Hepatocyte (in vitro differentiated cells): ENCODE data around the gene CHSY3. TPM values are rescaled to one million over a fixed set of nuclear protein-coding genes. Genes with fewer than 3 reads are reported as not detected.

Experiments used
- DNase-seq: peaks from one replicate; pipeline ENCODE4 v3.0.0-alpha.2; 2016; ENCODE audit warnings: low spot score
- H2AFZ ChIP-seq: fragments of 200-600 bp; sonication (generic); 2 replicates; pipeline ENCODE4 v1.6.0; 2016; ENCODE audit warnings: antibody characterized with exemption, mild to moderate bottlenecking
- H3K27ac ChIP-seq: fragments of 200-600 bp; sonication (generic); 2 replicates; pipeline ENCODE4 v1.5.1; 2016; ENCODE audit warnings: mild to moderate bottlenecking
- H3K27me3 ChIP-seq: fragments of 200-600 bp; sonication (generic); 2 replicates; pipeline ENCODE4 v1.6.1; 2016
- H3K36me3 ChIP-seq: fragments of 200-600 bp; sonication (generic); replicated peaks from 2 replicates; pipeline ENCODE4 v1.5.1; 2016; ENCODE audit warnings: low read depth; ENCODE audit not compliant: insufficient read depth
- H3K4me1 ChIP-seq: fragments of 200-600 bp; sonication (generic); 2 replicates; pipeline ENCODE4 v1.5.1; 2016; ENCODE audit warnings: mild to moderate bottlenecking, moderate library complexity; ENCODE audit not compliant: insufficient read depth
- H3K4me2 ChIP-seq: fragments of 200-600 bp; sonication (generic); 2 replicates; pipeline ENCODE4 v1.6.0; 2016
- H3K4me3 ChIP-seq: fragments of 200-600 bp; sonication (generic); 2 replicates; pipeline ENCODE4 v1.5.1; 2016; ENCODE audit warnings: mild to moderate bottlenecking
- H3K79me2 ChIP-seq: fragments of 200-600 bp; sonication (generic); 2 replicates; pipeline ENCODE4 v1.6.0; 2017; ENCODE audit warnings: mild to moderate bottlenecking
- H3K9me2 ChIP-seq: fragments of 200-600 bp; sonication (generic); replicated peaks from 2 replicates; pipeline ENCODE4 v1.6.0; 2017; ENCODE audit warnings: mild to moderate bottlenecking; ENCODE audit not compliant: insufficient read depth
- H3K9me3 ChIP-seq: fragments of 200-600 bp; sonication (generic); 2 replicates; pipeline ENCODE4 v1.5.1; 2016; ENCODE audit warnings: low read depth, mild to moderate bottlenecking
- H4K20me1 ChIP-seq: fragments of 200-600 bp; sonication (generic); 2 replicates; pipeline ENCODE4 v1.6.0; 2016; ENCODE audit warnings: mild to moderate bottlenecking; ENCODE audit not compliant: insufficient read depth, poor library complexity, severe bottlenecking
- EZH2 ChIP-seq: fragments of 200-600 bp; sonication (generic); IDR thresholded peaks from 2 replicates; pipeline ENCODE4 v1.6.1; 2016; ENCODE audit warnings: antibody characterized with exemption, mild to moderate bottlenecking, borderline replicate concordance
- EZH2phosphoT487 ChIP-seq: fragments of 200-600 bp; sonication (generic); IDR thresholded peaks from one replicate; pipeline ENCODE4 v1.6.1; 2018; ENCODE audit warnings: antibody characterized with exemption, mild to moderate bottlenecking, low read depth, moderate library complexity; ENCODE audit not compliant: unreplicated experiment, severe bottlenecking
- WGBS: methylation state at CpG from one replicate; pipeline ENCODE4 v1.1.6; 2016; ENCODE audit warnings: low lambda C conversion rate; ENCODE audit errors: missing lambda C conversion rate; 5-methylcytosine and 5-hydroxymethylcytosine counted together
- polyA plus RNA-seq: library from polyadenylated mRNA; unstranded; fragments of >200 nt; fragmentation: Nextera tagmentation; extraction: Ambion mirVana; gene quantifications from 2 replicates; pipeline ENCODE4 v1.2.1, GENCODE V29; 2016
- total RNA-seq: library from RNA; depleted of rRNA; stranded (reverse); fragments of >200 nt; gene quantifications from 2 replicates; pipeline ENCODE4 v1.2.3, GENCODE V29; 2014
- TF ChIP-seq, protein P1 (sequence below): fragments of 200-600 bp; sonication (generic); IDR thresholded peaks from 2 replicates; pipeline ENCODE4 v1.5.1; 2016; ENCODE audit warnings: antibody characterized with exemption, mild to moderate bottlenecking; ENCODE audit not compliant: poor library complexity

Gene CHSY3
- total and polyA plus RNA-seq, 2 experiments from 2014 or later: 16.0 to 22.4 TPM

- H3K27me3 ChIP-seq: no peaks in the 10 kb centered on the region
- H3K9me3 ChIP-seq: no peaks in the 10 kb centered on the region
- no peak overlapping the region for H3K27ac ChIP-seq
- no peak overlapping the region for H3K4me2 ChIP-seq
- 82% methylated on average over 2 of the region's 2 CpGs for WGBS
- H3K4me1 ChIP-seq: no peaks in the 10 kb centered on the region
- no peaks in the 10 kb centered on the region for H3K36me3 ChIP-seq
- no peaks in the 10 kb centered on the region for H3K9me2 ChIP-seq
- peaks cover 3% of the 10 kb centered on the region for H3K79me2 ChIP-seq
- no peak for TF ChIP-seq EZH2
- TF ChIP-seq EZH2phosphoT487: no peak
- TF ChIP-seq, protein P1, sequence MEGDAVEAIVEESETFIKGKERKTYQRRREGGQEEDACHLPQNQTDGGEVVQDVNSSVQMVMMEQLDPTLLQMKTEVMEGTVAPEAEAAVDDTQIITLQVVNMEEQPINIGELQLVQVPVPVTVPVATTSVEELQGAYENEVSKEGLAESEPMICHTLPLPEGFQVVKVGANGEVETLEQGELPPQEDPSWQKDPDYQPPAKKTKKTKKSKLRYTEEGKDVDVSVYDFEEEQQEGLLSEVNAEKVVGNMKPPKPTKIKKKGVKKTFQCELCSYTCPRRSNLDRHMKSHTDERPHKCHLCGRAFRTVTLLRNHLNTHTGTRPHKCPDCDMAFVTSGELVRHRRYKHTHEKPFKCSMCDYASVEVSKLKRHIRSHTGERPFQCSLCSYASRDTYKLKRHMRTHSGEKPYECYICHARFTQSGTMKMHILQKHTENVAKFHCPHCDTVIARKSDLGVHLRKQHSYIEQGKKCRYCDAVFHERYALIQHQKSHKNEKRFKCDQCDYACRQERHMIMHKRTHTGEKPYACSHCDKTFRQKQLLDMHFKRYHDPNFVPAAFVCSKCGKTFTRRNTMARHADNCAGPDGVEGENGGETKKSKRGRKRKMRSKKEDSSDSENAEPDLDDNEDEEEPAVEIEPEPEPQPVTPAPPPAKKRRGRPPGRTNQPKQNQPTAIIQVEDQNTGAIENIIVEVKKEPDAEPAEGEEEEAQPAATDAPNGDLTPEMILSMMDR: no peak
- no peak overlapping the region for H3K4me3 ChIP-seq
- no peaks in the 10 kb centered on the region for H4K20me1 ChIP-seq
- no peak for DNase-seq
- H2AFZ ChIP-seq: no peak overlapping the region
Observed at GRCh38 chr5:129935626-129936025, 31.4 kb downstream of the CHSY3 start.

DNA sequence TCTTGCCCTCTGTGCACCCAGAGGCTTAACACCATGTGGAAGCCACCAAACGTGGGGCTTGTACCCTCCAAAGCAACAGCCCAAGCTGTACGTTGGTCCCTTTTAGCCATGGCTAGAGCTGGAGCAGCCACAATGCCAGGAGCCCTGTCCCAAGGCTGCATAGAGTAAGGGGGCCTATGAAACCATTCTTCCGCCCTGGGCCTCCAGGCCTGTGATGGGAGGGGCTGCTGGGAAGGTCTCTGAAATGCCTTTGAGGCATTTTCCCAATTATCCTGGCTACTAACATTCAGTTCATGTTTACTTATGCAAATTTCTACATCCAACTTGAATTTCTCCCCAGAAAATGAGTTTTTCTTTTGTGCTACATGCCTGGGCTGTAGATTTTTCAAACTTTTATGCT, 33.8 kb downstream of the CHSY3 start:
- DNase-seq: no peak
- H2AFZ ChIP-seq: no peak overlapping the region
- no peak overlapping the region for H3K4me3 ChIP-seq
- H3K4me2 ChIP-seq: no peak overlapping the region
- H3K27me3 ChIP-seq: no peaks in the 10 kb centered on the region
- H3K27ac ChIP-seq: no peak overlapping the region
- TF ChIP-seq, protein P1: no peak
- TF ChIP-seq EZH2phosphoT487: no peak
- no peak for TF ChIP-seq EZH2
- H3K79me2 ChIP-seq: peaks cover 3% of the 10 kb centered on the region
- H4K20me1 ChIP-seq: no peaks in the 10 kb centered on the region
- WGBS: 97% methylated on average over 3 of the region's 3 CpGs
- H3K9me2 ChIP-seq: no peaks in the 10 kb centered on the region
- no peaks in the 10 kb centered on the region for H3K9me3 ChIP-seq
- no peaks in the 10 kb centered on the region for H3K4me1 ChIP-seq
- no peaks in the 10 kb centered on the region for H3K36me3 ChIP-seq

DNA sequence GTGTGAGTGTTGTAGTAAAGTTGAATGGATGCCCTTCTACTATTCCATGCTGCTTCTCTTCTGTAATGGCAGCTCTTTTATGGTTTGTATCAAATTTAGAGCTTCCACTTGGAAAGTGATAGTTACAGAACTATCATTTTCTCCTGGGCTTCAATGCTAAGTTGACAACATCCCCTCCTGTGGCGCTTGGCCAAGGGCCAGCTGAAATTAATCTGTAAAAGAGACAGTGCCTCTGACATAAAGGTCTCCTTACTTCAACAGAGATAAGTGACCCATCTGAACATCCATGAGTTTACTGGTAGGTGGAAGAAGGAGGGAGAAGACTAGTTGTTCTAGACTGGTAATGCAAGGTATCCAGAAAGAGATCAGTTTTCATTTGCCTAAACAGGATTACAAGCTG, 39.7 kb downstream of the CHSY3 start:
- Histone ChIP-seq H3K36me3 (no peaks in the 10 kb centered on the region), H3K27ac (no peak overlapping the region), H3K9me3 (no peaks in the 10 kb centered on the region), H3K4me1 (peaks cover 3% of the 10 kb centered on the region), H4K20me1 (no peaks in the 10 kb centered on the region), H3K4me2 (no peak overlapping the region), H3K79me2 (no peaks in the 10 kb centered on the region), H3K27me3 (no peaks in the 10 kb centered on the region), H3K9me2 (no peaks in the 10 kb centered on the region), H2AFZ (no peak overlapping the region), H3K4me3 (no peak overlapping the region)
- DNase-seq: no peak
- 92% methylated on average over 1 of the region's 1 CpG for WGBS
- TF ChIP-seq, protein P1: no peak
- no peak for TF ChIP-seq EZH2
- TF ChIP-seq EZH2phosphoT487: no peak

DNA sequence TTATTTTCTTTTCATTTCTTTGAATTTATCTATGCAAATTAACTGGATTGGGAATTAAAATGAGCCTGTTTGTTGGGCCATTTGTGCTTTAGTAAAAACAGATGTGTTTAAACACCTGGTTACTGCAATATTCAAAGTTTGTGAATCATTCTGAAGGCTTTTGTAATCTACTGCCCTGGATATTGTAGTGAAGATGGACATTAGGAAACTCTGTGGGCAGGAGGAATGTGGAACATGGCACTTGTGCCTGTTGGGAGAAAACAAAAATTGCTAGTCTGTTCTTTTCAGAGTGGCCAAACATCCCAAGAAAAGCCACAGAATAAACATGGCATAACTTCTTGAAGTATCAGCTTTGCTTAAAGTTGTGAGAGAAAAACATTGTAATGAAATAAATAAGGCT, 40.8 kb downstream of the CHSY3 start:
- Histone ChIP-seq H4K20me1 (no peaks in the 10 kb centered on the region), H3K4me3 (no peak overlapping the region), H3K9me2 (no peaks in the 10 kb centered on the region), H3K79me2 (no peaks in the 10 kb centered on the region), H3K27me3 (no peaks in the 10 kb centered on the region), H3K27ac (no peak overlapping the region), H3K9me3 (no peaks in the 10 kb centered on the region), H2AFZ (no peak overlapping the region), H3K4me1 (peaks cover 3% of the 10 kb centered on the region), H3K4me2 (peak overlapping the region; percentile 3), H3K36me3 (no peaks in the 10 kb centered on the region)
- no peak for DNase-seq
- TF ChIP-seq EZH2phosphoT487: no peak
- TF ChIP-seq EZH2: no peak
- TF ChIP-seq, protein P1: no peak
